ENCODE results near the gene RNF31. TPM values are rescaled to one million over a fixed set of nuclear protein-coding genes. Genes with fewer than 3 reads are reported as not detected.

RNF31 gene
- total RNA-seq, 1 donor = 103 TPM

GRCh38 chr14:24116128-24116814, 31.0 kb upstream of the RNF31 start:
- DNase-seq (ENCODE audit: low read depth in 2 of 3, low spot score in 2 of 3) = no peak

GRCh38 chr14:24117179-24117578, 30.1 kb upstream of the RNF31 start:
- no peak for DNase-seq (ENCODE audit: low read depth in 2 of 3, low spot score in 2 of 3)

GRCh38 chr14:24119691-24120090, 27.6 kb upstream of the RNF31 start:
- DNase-seq (ENCODE audit: low read depth in 2 of 3, low spot score in 2 of 3) = no peak

GRCh38 chr14:24121210-24121609, 26.1 kb upstream of the RNF31 start:
- DNase-seq (ENCODE audit: low read depth in 2 of 3, low spot score in 2 of 3) = no peak

- no peak for DNase-seq (ENCODE audit: low read depth in 2 of 3, low spot score in 2 of 3)
Observed at GRCh38 chr14:24122416-24122815, 24.9 kb upstream of the RNF31 start.

- no peak for DNase-seq (ENCODE audit: low read depth in 2 of 3, low spot score in 2 of 3)
Observed at GRCh38 chr14:24122898-24123297, 24.4 kb upstream of the RNF31 start.

GRCh38 chr14:24123424-24124417, 23.6 kb upstream of the RNF31 start:
- DNase-seq (ENCODE audit: low read depth in 2 of 3, low spot score in 2 of 3) = no peak

- DNase-seq (ENCODE audit: low read depth in 2 of 3, low spot score in 2 of 3) = no peak
Observed at GRCh38 chr14:24126939-24127338, 20.4 kb upstream of the RNF31 start.

GRCh38 chr14:24127673-24128072, 19.6 kb upstream of the RNF31 start:
- no peak for DNase-seq (ENCODE audit: low read depth in 2 of 3, low spot score in 2 of 3)

GRCh38 chr14:24129410-24129998, 17.8 kb upstream of the RNF31 start:
- no peak for DNase-seq (ENCODE audit: low read depth in 2 of 3, low spot score in 2 of 3)

- no peak for DNase-seq (ENCODE audit: low read depth in 2 of 3, low spot score in 2 of 3)
Observed at GRCh38 chr14:24130380-24130716, 16.9 kb upstream of the RNF31 start, which contains the start of gene FITM1. FITM1 (plus strand) TSS chr14:24130659; CDS start chr14:24131564, 905 bp downstream.

GRCh38 chr14:24130717-24131548, 16.4 kb upstream of the RNF31 start:
- DNase-seq (ENCODE audit: low read depth in 2 of 3, low spot score in 2 of 3) = no peak

GRCh38 chr14:24131549-24131966, 15.7 kb upstream of the RNF31 start:
- no peak for DNase-seq (ENCODE audit: low read depth in 2 of 3, low spot score in 2 of 3)

GRCh38 chr14:24132061-24132685, 15.1 kb upstream of the RNF31 start:
- peak in 1 of 3 donors; percentile 33 for DNase-seq (ENCODE audit: low read depth in 2 of 3, low spot score in 2 of 3)

GRCh38 chr14:24132976-24133375, 14.3 kb upstream of the RNF31 start:
- DNase-seq (ENCODE audit: low read depth in 2 of 3, low spot score in 2 of 3) = no peak

GRCh38 chr14:24133735-24134134, 13.6 kb upstream of the RNF31 start:
- no peak for DNase-seq (ENCODE audit: low read depth in 2 of 3, low spot score in 2 of 3)

- no peak for DNase-seq (ENCODE audit: low read depth in 2 of 3, low spot score in 2 of 3)
Observed at GRCh38 chr14:24135584-24135833, 11.8 kb upstream of the RNF31 start.

GRCh38 chr14:24135834-24136683, 11.2 kb upstream of the RNF31 start, which contains the start of gene PSME1:
PSME1 (plus strand) TSS chr14:24136194; CDS start chr14:24136263, 69 bp downstream.
- peak; percentile 87 to 93 (median 92) for DNase-seq (ENCODE audit: low read depth in 2 of 3, low spot score in 2 of 3)
